Peyer's patch (tissue), 4 donors: Measurements from ENCODE around the gene AHR.

Experiments used
- CTCF ChIP-seq, 6 experiments: fragments of 450-650 bp in 4 of 6; fragments of 200-600 bp in 2 of 6; sonication (generic) in 1 of 6; IDR thresholded peaks; one replicate each; pipeline ENCODE4 v1.5.1; 2017 to 2019; ENCODE audit warnings: antibody characterized with exemption in 6 of 6, mild to moderate bottlenecking in 3 of 6, moderate library complexity in 1 of 6
- POLR2A ChIP-seq, 2 donors: fragments of 450-650 bp; IDR thresholded peaks; one replicate each; pipeline ENCODE4 v1.5.1; 2017; ENCODE audit warnings: antibody characterized with exemption in 2 of 2, mild to moderate bottlenecking in 2 of 2, moderate library complexity in 2 of 2

DNA sequence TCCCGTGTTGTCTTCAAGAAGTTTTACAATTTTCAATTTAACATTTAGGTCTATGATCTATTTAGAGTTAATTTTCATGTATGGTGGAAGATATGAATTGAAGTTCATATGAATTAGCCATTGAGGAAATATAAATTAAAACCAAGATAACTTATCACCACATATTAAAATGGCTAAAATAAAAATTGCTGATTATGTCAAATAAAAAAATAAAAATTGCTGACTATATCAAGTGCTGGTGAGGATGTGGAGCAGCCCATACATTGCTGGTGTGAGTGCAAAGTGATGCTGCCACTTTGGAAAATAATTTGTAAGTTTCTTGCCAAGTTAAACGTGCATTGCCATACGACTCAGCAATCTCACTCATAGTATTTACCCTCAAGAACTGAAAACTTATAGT, 44.6 kb upstream of the AHR start:
- TF ChIP-seq CTCF (IDR thresholded peaks at IDR 0.05) (no peak), POLR2A (IDR thresholded peaks at IDR 0.05) (no peak)
